Measurements from ENCODE around the gene F8. TPM values are rescaled to one million over a fixed set of nuclear protein-coding genes. Genes with fewer than 3 reads are reported as not detected.

The F8 gene
- total and polyA plus RNA-seq, 10 of the 15 experiments (the other 5 are each of a cell fraction or from before 2014, with no cell fraction given) = 3.0 to 8.1 (median 5.1) TPM

DNA sequence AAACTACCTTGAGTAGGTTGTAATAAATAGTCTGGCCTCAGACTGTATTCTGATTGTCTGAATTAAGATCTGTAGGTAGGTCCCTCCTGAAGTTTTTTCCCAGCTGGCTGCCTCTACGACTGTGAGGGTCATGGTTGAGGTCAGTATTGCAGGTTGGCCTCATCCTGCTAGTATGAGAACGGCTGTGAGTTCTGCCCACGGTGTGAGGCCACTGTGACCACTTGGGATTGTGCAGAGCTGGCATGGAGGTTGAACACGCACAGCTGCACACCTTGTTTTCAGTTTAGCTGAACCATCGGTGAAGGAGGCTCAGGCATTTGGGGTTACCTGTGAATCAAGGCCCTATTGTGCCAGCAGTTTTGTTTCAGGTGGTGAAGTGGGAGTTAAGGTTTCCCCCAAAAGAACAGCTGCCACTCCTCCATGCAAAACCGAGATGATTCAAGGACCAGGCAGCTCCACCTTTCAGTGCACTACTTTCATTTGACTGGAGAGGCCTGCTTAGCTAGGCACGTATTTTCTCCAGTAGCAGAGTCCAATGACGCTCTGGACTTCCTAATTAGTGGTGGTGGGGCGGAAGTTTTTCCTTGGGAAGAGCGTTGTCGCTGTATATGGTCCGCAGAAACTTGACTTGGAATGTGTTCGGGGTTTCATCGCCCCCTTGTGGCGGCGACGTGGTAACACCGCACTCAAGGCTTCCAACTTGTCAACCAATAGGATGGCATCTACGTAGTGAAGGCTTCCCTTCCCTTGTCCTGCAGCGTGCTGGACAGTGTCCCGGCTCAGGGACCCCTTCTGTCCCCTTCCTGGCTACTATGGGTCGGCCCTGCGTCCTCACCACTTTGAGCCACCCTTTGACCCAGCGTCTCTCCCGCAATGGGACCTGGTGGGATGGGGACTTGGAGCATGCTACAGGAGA is 34.6 kb upstream of the F8 start:
- SMC1A ChIA-PET (ENCODE audit: uncharacterized antibody, unreplicated experiment) = interaction anchor here (0.6 to 5.2 kb wide), 12 partner anchors 10 to 139 kb away, joined by 3 to 145 read pairs (median 4); partner anchors contain the start of genes F8 and FUNDC2
- FAIRE-seq (no peak), DNase-seq (ENCODE audit: low read depth, low spot score) (peak; percentile 24), ATAC-seq (peak; percentile 95)
- Histone ChIP-seq H3K79me2 (ENCODE audit: control insufficient read depth, insufficient read depth, low read length) (no peaks in the 10 kb centered on the region), H3K36me3 (ENCODE audit: control insufficient read depth in 2 of 2, insufficient read depth in 2 of 2, low read length in 1 of 2) (no peaks in the 10 kb centered on the region; a peak in 2 of 4 replicates), H3K27ac (ENCODE audit: control insufficient read depth, insufficient read depth) (no peak overlapping the region; the same call in 1 of the 2 replicates), H3K4me2 (ENCODE audit: control insufficient read depth, insufficient read depth) (peak overlapping the region; percentile 78), H3K9ac (ENCODE audit: control insufficient read depth, insufficient read depth, low read length) (no peak overlapping the region), H3K27me3 (replicated peaks in 1 of 2; ENCODE audit: control insufficient read depth in 2 of 2, insufficient read depth in 2 of 2, low read length in 1 of 2) (no peaks in the 10 kb centered on the region), H3K9me3 (replicated peaks; ENCODE audit: control insufficient read depth, insufficient read depth, low read length) (no peaks in the 10 kb centered on the region), H3K4me1 (ENCODE audit: control insufficient read depth, insufficient read depth, low read length) (no peaks in the 10 kb centered on the region; the same call in 1 of the 2 replicates), H3K4me3 (peak overlapping the region; percentile 24; the same call in 1 of the 2 replicates), H4K20me1 (ENCODE audit: control insufficient read depth, insufficient read depth) (no peaks in the 10 kb centered on the region), H2AFZ (ENCODE audit: control insufficient read depth, low read depth, low read length) (peak overlapping the region; percentile 76)
- intact Hi-C loops (cut with micrococcal nuclease; ENCODE audit: unreplicated experiment) = loop anchor here (1.0 to 5.0 kb wide), 4 partner anchors 30 to 140 kb away; partner anchors contain the start of gene FUNDC2
- in situ Hi-C loops (cut with MboI) = loop anchor here (5.0 kb wide), 1 partner anchor 75 kb away; no protein-coding TSS in a partner anchor
- 21% methylated on average over 22 of the region's 25 CpGs for WGBS (ENCODE audit: insufficient coverage, insufficient replicate concordance, low lambda C conversion rate, missing lambda C conversion rate)
- POLR2A ChIA-PET = interaction anchor here (0.6 kb wide), 1 partner anchor 508 kb away, joined by 4 read pairs; no protein-coding TSS in a partner anchor
- CTCF ChIA-PET = interaction anchor here (0.8 to 6.4 kb wide), 18 partner anchors 8 to 230 kb away, joined by 3 to 181 read pairs (median 4); partner anchors contain the start of gene FUNDC2
- RAD21 ChIA-PET (ENCODE audit: unreplicated experiment) = interaction anchor here (1.0 to 3.4 kb wide), 8 partner anchors 11 to 139 kb away, joined by 4 to 29 read pairs (median 10); no protein-coding TSS in a partner anchor
- no TSS peak for BruUV-seq (replicated peaks)
- TF ChIP-seq RELA (IDR thresholded peaks at IDR 0.05; ENCODE audit: borderline replicate concordance, partially characterized antibody) = no peak
- TF ChIP-seq ZNF384 (IDR thresholded peaks at IDR 0.05; ENCODE audit: borderline replicate concordance, low read depth, low read length) = no peak
- TF ChIP-seq CHD4 (IDR thresholded peaks at IDR 0.05) = no peak
- no peak for TF ChIP-seq HDGF (IDR thresholded peaks at IDR 0.05)
- no peak for TF ChIP-seq RCOR1 (conservative IDR thresholded peaks at IDR 0.05; ENCODE audit: low read depth, low read length)
- TF ChIP-seq IKZF2 (IDR thresholded peaks at IDR 0.05) = peak; percentile 26 to 27; a peak in 2 of 4 replicates
- TF ChIP-seq NFIC (IDR thresholded peaks at IDR 0.05; ENCODE audit: low read depth, low read length) = no peak
- no peak; the same call in 1 of the 2 replicates for TF ChIP-seq PML (IDR thresholded peaks at IDR 0.05; ENCODE audit: low read length)
- TF ChIP-seq, protein P1, sequence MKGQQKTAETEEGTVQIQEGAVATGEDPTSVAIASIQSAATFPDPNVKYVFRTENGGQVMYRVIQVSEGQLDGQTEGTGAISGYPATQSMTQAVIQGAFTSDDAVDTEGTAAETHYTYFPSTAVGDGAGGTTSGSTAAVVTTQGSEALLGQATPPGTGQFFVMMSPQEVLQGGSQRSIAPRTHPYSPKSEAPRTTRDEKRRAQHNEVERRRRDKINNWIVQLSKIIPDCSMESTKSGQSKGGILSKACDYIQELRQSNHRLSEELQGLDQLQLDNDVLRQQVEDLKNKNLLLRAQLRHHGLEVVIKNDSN (IDR thresholded peaks at IDR 0.05; ENCODE audit: borderline replicate concordance, extremely low read length, insufficient read depth, low read depth, low read length) = no peak
- TF ChIP-seq ZSCAN29 (IDR thresholded peaks at IDR 0.05) = no peak
- TF ChIP-seq BHLHE40 (IDR thresholded peaks at IDR 0.05; ENCODE audit: borderline replicate concordance in 1 of 2, low read depth in 2 of 2, low read length in 1 of 2) = no peak
- TF ChIP-seq MTA3 (IDR thresholded peaks at IDR 0.05; ENCODE audit: borderline replicate concordance, low read length) = no peak
- TF ChIP-seq ZZZ3 (IDR thresholded peaks at IDR 0.05; ENCODE audit: control insufficient read depth, insufficient read length, low read depth) = no peak
- TF ChIP-seq MTA2 (IDR thresholded peaks at IDR 0.05; ENCODE audit: low read depth) = no peak
- TF ChIP-seq, protein P2, sequence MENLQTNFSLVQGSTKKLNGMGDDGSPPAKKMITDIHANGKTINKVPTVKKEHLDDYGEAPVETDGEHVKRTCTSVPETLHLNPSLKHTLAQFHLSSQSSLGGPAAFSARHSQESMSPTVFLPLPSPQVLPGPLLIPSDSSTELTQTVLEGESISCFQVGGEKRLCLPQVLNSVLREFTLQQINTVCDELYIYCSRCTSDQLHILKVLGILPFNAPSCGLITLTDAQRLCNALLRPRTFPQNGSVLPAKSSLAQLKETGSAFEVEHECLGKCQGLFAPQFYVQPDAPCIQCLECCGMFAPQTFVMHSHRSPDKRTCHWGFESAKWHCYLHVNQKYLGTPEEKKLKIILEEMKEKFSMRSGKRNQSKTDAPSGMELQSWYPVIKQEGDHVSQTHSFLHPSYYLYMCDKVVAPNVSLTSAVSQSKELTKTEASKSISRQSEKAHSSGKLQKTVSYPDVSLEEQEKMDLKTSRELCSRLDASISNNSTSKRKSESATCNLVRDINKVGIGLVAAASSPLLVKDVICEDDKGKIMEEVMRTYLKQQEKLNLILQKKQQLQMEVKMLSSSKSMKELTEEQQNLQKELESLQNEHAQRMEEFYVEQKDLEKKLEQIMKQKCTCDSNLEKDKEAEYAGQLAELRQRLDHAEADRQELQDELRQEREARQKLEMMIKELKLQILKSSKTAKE (IDR thresholded peaks at IDR 0.05; ENCODE audit: low read depth, poor library complexity, severe bottlenecking) = no peak
- no peak for TF ChIP-seq ESRRA (IDR thresholded peaks at IDR 0.05; ENCODE audit: low read length)
- TF ChIP-seq GABPA (IDR thresholded peaks at IDR 0.05; ENCODE audit: low read depth) = no peak
- no peak for TF ChIP-seq MXI1 (IDR thresholded peaks at IDR 0.05; ENCODE audit: low read depth, low read length)
- TF ChIP-seq ZNF622 (IDR thresholded peaks at IDR 0.05) = no peak
- TF ChIP-seq, protein P3, sequence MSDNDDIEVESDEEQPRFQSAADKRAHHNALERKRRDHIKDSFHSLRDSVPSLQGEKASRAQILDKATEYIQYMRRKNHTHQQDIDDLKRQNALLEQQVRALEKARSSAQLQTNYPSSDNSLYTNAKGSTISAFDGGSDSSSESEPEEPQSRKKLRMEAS (IDR thresholded peaks at IDR 0.05; ENCODE audit: low read depth, low read length) = no peak
- TF ChIP-seq RUNX3 (IDR thresholded peaks at IDR 0.05; ENCODE audit: low read length) = peak; percentile 39; the same call in 1 of the 2 replicates
